HEK293T (cell line): ENCODE results near the gene ANXA3.

Experiments
- ARNT ChIP-seq: fragments of 450-650 bp; IDR thresholded peaks from 2 replicates; pipeline ENCODE4 v1.6.1; 2017; ENCODE audit warnings: mild to moderate bottlenecking
- BHLHE40 ChIP-seq: fragments of 450-650 bp; IDR thresholded peaks from 2 replicates; pipeline ENCODE4 v1.6.1; 2016; ENCODE audit warnings: mild to moderate bottlenecking, moderate library complexity, borderline replicate concordance
- FOXA1 ChIP-seq: fragments of 450-650 bp; IDR thresholded peaks from 2 replicates; pipeline ENCODE4 v1.6.1; 2016; ENCODE audit warnings: mild to moderate bottlenecking
- FOXM1 ChIP-seq: fragments of 450-650 bp; IDR thresholded peaks from 2 replicates; pipeline ENCODE4 v1.6.1; 2017; ENCODE audit warnings: mild to moderate bottlenecking, borderline replicate concordance
- LEF1 ChIP-seq: fragments of 450-650 bp; IDR thresholded peaks from 2 replicates; pipeline ENCODE4 v1.6.1; 2017; ENCODE audit warnings: mild to moderate bottlenecking, borderline replicate concordance
- SP1 ChIP-seq: fragments of 450-650 bp; IDR thresholded peaks from 2 replicates; pipeline ENCODE4 v1.6.1; 2017
- SUZ12 ChIP-seq: fragments of 450-650 bp; IDR thresholded peaks from 2 replicates; pipeline ENCODE4 v1.6.1; 2016; ENCODE audit warnings: mild to moderate bottlenecking
- TARDBP ChIP-seq: fragments of 450-650 bp; IDR thresholded peaks from 2 replicates; pipeline ENCODE4 v1.6.1; 2016
- ZNF384 ChIP-seq: fragments of 450-650 bp; IDR thresholded peaks from 2 replicates; pipeline ENCODE4 v1.6.1; 2016

GRCh38 chr4:78656968-78657445 lies 105.4 kb downstream of the ANXA3 start:
- TF ChIP-seq SP1 (no peak), FOXM1 (no peak), LEF1 (no peak), SUZ12 (no peak), ZNF384 (no peak), ARNT (no peak), TARDBP (no peak), BHLHE40 (no peak), FOXA1 (no peak)
